GM12878 (cell line): ENCODE results near the gene WDR77. TPM values are rescaled to one million over a fixed set of nuclear protein-coding genes. Genes with fewer than 3 reads are reported as not detected.
A peak's percentile ranks its signal among the peaks of the same experiment; 100 is the strongest.

Experiments
- BACH1 ChIP-seq: fragments of 450-650 bp; IDR thresholded peaks from 2 replicates; pipeline ENCODE4 v1.6.1; 2017; ENCODE audit warnings: mild to moderate bottlenecking, borderline replicate concordance
- BMI1 ChIP-seq: fragments of 450-650 bp; IDR thresholded peaks from 2 replicates; pipeline ENCODE4 v1.6.1; 2016; ENCODE audit warnings: mild to moderate bottlenecking, moderate library complexity, borderline replicate concordance
- CHD2 ChIP-seq: IDR thresholded peaks from 2 replicates; pipeline ENCODE4 v1.6.1; 2011; ENCODE audit warnings: low read depth, low read length, improper control_type of control experiment, borderline replicate concordance
- EGR1 ChIP-seq, 2 experiments: IDR thresholded peaks; 1 replicate in 1 of 2; 2 replicates in 1 of 2; pipeline ENCODE4 v1.6.1; 2011 to 2012; ENCODE audit warnings: low read depth in 2 of 2, low read length in 2 of 2, borderline replicate concordance in 1 of 2, mild to moderate bottlenecking in 1 of 2, moderate library complexity in 1 of 2
- KLF5 ChIP-seq: fragments of 450-650 bp; IDR thresholded peaks from 2 replicates; pipeline ENCODE4 v1.6.1; 2014; ENCODE audit warnings: mild to moderate bottlenecking; ENCODE audit not compliant: partially characterized antibody
- MXI1 ChIP-seq: fragments of 150-350 bp; IDR thresholded peaks from 2 replicates; pipeline ENCODE4 v1.6.1; 2011; ENCODE audit warnings: low read depth, mild to moderate bottlenecking, inconsistent platforms, low read length, improper control_type of control experiment
- MYB ChIP-seq: fragments of 150-350 bp; IDR thresholded peaks from 2 replicates; pipeline ENCODE4 v1.6.1; 2014; ENCODE audit warnings: mild to moderate bottlenecking, low read depth, low read length, borderline replicate concordance
- MYC ChIP-seq: IDR thresholded peaks from 2 replicates; pipeline ENCODE4 v1.6.1; 2011; ENCODE audit warnings: mild to moderate bottlenecking, low read length, moderate library complexity, inconsistent platforms; ENCODE audit not compliant: insufficient read depth, insufficient replicate concordance, insufficient read length, severe bottlenecking
- RELA ChIP-seq: fragments of 450-650 bp; IDR thresholded peaks from 2 replicates; pipeline ENCODE4 v1.8.0; 2014; ENCODE audit warnings: borderline replicate concordance; ENCODE audit not compliant: partially characterized antibody
- STAT3 ChIP-seq: IDR thresholded peaks from 2 replicates; pipeline ENCODE4 v1.6.1; 2011; ENCODE audit warnings: low read depth, low read length, improper control_type of control experiment
- ZNF217 ChIP-seq: fragments of 450-650 bp; IDR thresholded peaks from 2 replicates; pipeline ENCODE4 v1.6.1; 2017; ENCODE audit warnings: antibody characterized with exemption, mild to moderate bottlenecking
- polyA plus RNA-seq, 11 experiments: library from polyadenylated mRNA; depleted of rRNA in 4 of 11; unstranded in 6 of 11; stranded (reverse) in 5 of 11; fragments of >200 nt; fragmentation: Nextera tagmentation in 4 of 11; fragmentation: Illumina TruSeq in 1 of 11; extraction: Ambion mirVana in 4 of 11; extraction: Trizol in 1 of 11; gene quantifications; 1 replicate in 1 of 11; 2 replicates in 10 of 11; pipeline versions ENCODE4 v1.2.1 to v1.2.3, GENCODE V29; 2011 to 2016; ENCODE audit warnings: inconsistent platforms in 2 of 11, missing spikeins in 2 of 11, low read depth in 1 of 11
- total RNA-seq, 4 experiments: library from RNA; depleted of rRNA in 3 of 4; stranded (reverse); fragments of >200 nt in 3 of 4; fragmentation: Illumina TruSeq in 1 of 4; extraction: Trizol in 1 of 4; gene quantifications; 2 replicates each; pipeline versions ENCODE4 v1.2.1 to v1.2.3, GENCODE V29; 2013 to 2021
- TF ChIP-seq, protein P1 (sequence below): IDR thresholded peaks from 2 replicates; pipeline ENCODE4 v1.6.1; 2012; ENCODE audit warnings: improper control_type of control experiment, low read depth, low read length; ENCODE audit not compliant: insufficient replicate concordance
- TF ChIP-seq, protein P2 (sequence below): fragments of 450-650 bp; IDR thresholded peaks from 2 replicates; pipeline ENCODE4 v1.6.1; 2014; ENCODE audit warnings: mild to moderate bottlenecking
- TF ChIP-seq, protein P3 (sequence below), 3 experiments: IDR thresholded peaks in 2 of 3; conservative IDR thresholded peaks in 1 of 3; 2 replicates each; pipeline ENCODE4 v1.5.1; 2011; ENCODE audit warnings: low read depth in 3 of 3, low read length in 3 of 3, mild to moderate bottlenecking in 3 of 3, control low read depth in 2 of 3, moderate library complexity in 2 of 3, inconsistent platforms in 1 of 3, mixed read lengths in 1 of 3; ENCODE audit not compliant: control insufficient read depth in 2 of 3, insufficient read depth in 1 of 3; ENCODE audit errors: extremely low read depth in 1 of 3
- TF ChIP-seq, protein P4 (sequence below): IDR thresholded peaks from 2 replicates; pipeline ENCODE4 v1.6.1; 2012; ENCODE audit warnings: low read depth, low read length, improper control_type of control experiment

Gene WDR77
- total and polyA plus RNA-seq, 10 of the 15 experiments (the other 5 are each of a cell fraction or from before 2014, with no cell fraction given) = 12.7 to 167 (median 67.1) TPM

DNA sequence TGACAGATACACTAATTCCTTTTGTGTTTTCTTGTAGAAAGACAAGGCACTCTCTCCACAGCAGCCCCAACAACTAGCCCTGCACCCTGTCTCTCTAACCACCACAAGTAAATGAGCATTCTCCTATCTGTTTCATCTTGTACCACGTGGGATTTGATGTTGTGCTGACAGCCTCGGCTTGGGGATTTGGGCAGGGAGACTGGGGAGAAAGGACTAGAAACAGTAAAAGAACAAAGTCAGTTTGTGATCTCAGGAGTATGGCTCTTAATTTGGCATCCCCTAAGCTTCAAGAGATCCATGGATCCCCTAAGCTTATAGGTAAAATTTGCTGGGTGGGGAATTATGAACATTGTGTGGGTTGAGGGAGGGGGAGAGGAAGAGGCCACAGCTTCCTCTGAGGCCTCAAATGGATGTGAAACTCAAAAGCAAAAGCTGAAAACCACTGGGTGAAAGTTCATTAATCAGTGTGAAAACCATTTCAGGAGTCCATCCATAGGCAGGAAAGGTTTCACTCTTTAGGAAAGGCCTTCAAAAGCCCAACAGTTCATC is 27.8 kb upstream of the WDR77 start (continued):
- TF ChIP-seq, protein P1, sequence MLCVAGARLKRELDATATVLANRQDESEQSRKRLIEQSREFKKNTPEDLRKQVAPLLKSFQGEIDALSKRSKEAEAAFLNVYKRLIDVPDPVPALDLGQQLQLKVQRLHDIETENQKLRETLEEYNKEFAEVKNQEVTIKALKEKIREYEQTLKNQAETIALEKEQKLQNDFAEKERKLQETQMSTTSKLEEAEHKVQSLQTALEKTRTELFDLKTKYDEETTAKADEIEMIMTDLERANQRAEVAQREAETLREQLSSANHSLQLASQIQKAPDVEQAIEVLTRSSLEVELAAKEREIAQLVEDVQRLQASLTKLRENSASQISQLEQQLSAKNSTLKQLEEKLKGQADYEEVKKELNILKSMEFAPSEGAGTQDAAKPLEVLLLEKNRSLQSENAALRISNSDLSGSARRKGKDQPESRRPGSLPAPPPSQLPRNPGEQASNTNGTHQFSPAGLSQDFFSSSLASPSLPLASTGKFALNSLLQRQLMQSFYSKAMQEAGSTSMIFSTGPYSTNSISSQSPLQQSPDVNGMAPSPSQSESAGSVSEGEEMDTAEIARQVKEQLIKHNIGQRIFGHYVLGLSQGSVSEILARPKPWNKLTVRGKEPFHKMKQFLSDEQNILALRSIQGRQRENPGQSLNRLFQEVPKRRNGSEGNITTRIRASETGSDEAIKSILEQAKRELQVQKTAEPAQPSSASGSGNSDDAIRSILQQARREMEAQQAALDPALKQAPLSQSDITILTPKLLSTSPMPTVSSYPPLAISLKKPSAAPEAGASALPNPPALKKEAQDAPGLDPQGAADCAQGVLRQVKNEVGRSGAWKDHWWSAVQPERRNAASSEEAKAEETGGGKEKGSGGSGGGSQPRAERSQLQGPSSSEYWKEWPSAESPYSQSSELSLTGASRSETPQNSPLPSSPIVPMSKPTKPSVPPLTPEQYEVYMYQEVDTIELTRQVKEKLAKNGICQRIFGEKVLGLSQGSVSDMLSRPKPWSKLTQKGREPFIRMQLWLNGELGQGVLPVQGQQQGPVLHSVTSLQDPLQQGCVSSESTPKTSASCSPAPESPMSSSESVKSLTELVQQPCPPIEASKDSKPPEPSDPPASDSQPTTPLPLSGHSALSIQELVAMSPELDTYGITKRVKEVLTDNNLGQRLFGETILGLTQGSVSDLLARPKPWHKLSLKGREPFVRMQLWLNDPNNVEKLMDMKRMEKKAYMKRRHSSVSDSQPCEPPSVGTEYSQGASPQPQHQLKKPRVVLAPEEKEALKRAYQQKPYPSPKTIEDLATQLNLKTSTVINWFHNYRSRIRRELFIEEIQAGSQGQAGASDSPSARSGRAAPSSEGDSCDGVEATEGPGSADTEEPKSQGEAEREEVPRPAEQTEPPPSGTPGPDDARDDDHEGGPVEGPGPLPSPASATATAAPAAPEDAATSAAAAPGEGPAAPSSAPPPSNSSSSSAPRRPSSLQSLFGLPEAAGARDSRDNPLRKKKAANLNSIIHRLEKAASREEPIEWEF = no peak
- TF ChIP-seq BMI1 (no peak; the same call in 1 of the 2 replicates), EGR1 (IDR thresholded peaks at IDR 0.05; ENCODE audit: borderline replicate concordance in 1 of 2, low read depth in 2 of 2, low read length in 2 of 2) (peak in 1 of 2 experiments; percentile 11; a peak in 1 of 3 replicates), MYB (no peak), ZNF217 (peak; percentile 58; the same call in 1 of the 2 replicates), BACH1 (no peak), CHD2 (no peak), RELA (no peak), MYC (no peak), STAT3 (no peak; the same call in 1 of the 2 replicates), KLF5 (no peak), MXI1 (no peak; the same call in 1 of the 2 replicates)
- TF ChIP-seq, protein P2, sequence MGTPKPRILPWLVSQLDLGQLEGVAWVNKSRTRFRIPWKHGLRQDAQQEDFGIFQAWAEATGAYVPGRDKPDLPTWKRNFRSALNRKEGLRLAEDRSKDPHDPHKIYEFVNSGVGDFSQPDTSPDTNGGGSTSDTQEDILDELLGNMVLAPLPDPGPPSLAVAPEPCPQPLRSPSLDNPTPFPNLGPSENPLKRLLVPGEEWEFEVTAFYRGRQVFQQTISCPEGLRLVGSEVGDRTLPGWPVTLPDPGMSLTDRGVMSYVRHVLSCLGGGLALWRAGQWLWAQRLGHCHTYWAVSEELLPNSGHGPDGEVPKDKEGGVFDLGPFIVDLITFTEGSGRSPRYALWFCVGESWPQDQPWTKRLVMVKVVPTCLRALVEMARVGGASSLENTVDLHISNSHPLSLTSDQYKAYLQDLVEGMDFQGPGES = no peak
- TF ChIP-seq, protein P3, sequence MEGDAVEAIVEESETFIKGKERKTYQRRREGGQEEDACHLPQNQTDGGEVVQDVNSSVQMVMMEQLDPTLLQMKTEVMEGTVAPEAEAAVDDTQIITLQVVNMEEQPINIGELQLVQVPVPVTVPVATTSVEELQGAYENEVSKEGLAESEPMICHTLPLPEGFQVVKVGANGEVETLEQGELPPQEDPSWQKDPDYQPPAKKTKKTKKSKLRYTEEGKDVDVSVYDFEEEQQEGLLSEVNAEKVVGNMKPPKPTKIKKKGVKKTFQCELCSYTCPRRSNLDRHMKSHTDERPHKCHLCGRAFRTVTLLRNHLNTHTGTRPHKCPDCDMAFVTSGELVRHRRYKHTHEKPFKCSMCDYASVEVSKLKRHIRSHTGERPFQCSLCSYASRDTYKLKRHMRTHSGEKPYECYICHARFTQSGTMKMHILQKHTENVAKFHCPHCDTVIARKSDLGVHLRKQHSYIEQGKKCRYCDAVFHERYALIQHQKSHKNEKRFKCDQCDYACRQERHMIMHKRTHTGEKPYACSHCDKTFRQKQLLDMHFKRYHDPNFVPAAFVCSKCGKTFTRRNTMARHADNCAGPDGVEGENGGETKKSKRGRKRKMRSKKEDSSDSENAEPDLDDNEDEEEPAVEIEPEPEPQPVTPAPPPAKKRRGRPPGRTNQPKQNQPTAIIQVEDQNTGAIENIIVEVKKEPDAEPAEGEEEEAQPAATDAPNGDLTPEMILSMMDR (IDR thresholded peaks at IDR 0.05 in 2 of 3, conservative IDR thresholded peaks at IDR 0.05 in 1 of 3; ENCODE audit: control insufficient read depth in 2 of 3, extremely low read depth in 1 of 3, insufficient read depth in 1 of 3, low read depth in 3 of 3, low read length in 3 of 3) = no peak
- TF ChIP-seq, protein P4, sequence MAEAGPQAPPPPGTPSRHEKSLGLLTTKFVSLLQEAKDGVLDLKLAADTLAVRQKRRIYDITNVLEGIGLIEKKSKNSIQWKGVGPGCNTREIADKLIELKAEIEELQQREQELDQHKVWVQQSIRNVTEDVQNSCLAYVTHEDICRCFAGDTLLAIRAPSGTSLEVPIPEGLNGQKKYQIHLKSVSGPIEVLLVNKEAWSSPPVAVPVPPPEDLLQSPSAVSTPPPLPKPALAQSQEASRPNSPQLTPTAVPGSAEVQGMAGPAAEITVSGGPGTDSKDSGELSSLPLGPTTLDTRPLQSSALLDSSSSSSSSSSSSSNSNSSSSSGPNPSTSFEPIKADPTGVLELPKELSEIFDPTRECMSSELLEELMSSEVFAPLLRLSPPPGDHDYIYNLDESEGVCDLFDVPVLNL = no peak
